Erythroblast (primary cell): Measurements from ENCODE around the gene DPM3.

Source experiments
- GATA1 ChIP-seq: IDR thresholded peaks from 2 replicates; pipeline ENCODE4 v1.6.1; 2011; ENCODE audit warnings: low read depth, mild to moderate bottlenecking, control low read depth, low read length, moderate library complexity
- POLR2A ChIP-seq: IDR thresholded peaks from 2 replicates; pipeline ENCODE4 v1.6.1; 2011; ENCODE audit warnings: mild to moderate bottlenecking, low read length

GRCh38 chr1:155128755-155129473 lies 11.4 kb downstream of the DPM3 start:
- TF ChIP-seq POLR2A (no peak), GATA1 (no peak)
